ENCODE results near the gene NCAPD2. TPM values are rescaled to one million over a fixed set of nuclear protein-coding genes. Genes with fewer than 3 reads are reported as not detected.
"Not testable (repeated sequence)": the region's sequence is repeated elsewhere in the genome, so short reads cannot be mapped to it uniquely, and the experiment has no call there.

The NCAPD2 gene
- total RNA-seq, 1 experiment from 2014 or later, result 60.2 TPM

GRCh38 chr12:6497291-6497690, 3.4 kb downstream of the NCAPD2 start:
- DNase-seq (ENCODE audit: low spot score), result not testable (repeated sequence)

DNA sequence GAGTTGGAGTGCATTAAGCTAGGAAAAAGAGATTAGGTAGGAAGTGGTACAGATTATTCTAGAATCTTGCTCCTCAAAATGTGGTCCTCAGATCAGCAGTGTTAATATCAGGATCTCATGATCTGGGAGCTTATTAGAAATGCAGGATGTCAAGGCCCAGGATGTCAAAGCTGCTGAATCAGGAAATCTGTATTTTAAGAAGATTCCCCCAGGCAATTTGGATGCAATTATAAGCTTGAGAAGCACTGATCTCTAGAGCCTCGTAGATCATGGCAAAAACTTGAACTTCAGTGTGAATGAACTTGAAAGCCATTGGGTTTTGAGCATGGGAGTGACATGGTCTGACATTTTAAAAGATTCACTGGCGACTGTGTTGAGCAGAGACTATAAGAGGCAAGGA, 6.6 kb downstream of the NCAPD2 start:
- DNase-seq (ENCODE audit: low spot score), result no peak

GRCh38 chr12:6507102-6507998, 13.4 kb downstream of the NCAPD2 start:
- no peak for DNase-seq (ENCODE audit: low spot score)

DNA sequence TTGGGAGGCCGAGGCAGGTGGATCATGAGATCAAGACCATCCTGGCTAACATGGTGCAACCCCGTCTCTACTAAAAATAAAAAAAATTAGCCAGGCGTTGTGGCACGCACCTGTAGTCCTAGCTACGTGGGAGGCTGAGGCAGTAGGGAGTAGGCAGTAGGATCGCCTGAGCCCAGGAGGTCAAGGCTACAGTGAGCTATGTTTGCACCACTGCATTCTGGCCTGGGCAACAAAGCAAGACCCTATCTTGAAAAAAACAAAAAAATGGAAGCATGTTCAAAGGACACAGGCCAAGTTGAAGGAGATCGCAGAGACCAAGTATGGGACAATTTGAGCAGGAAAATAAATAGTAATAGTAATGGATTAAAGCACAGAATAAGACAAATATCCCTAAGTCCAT, 14.2 kb downstream of the NCAPD2 start:
- no peak for DNase-seq (ENCODE audit: low spot score)

DNA sequence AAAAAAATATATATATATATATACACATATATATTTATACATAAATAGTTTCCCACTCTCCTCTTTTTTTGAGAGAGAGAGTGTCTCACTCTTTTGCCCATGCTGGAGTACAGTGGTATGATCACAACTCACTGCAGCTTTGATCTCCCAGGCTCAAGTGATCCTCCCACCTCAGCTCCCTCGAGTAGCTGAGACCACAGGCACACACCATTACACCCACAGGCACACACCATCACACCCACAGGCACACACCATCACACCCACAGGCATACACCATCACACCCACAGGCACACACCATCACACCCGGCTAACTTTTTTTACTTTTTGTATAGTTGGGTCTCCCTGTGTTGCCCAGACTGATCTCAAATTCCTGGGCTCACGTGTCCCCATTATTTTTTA, 26.3 kb downstream of the NCAPD2 start:
- no peak for DNase-seq (ENCODE audit: low spot score)

GRCh38 chr12:6522193-6522592, 28.3 kb downstream of the NCAPD2 start:
- no peak for DNase-seq (ENCODE audit: low spot score)

GRCh38 chr12:6523708-6524107, 29.8 kb downstream of the NCAPD2 start:
- no peak for DNase-seq (ENCODE audit: low spot score)

GRCh38 chr12:6524648-6525047, 30.7 kb downstream of the NCAPD2 start:
- DNase-seq (ENCODE audit: low spot score), result no peak

DNA sequence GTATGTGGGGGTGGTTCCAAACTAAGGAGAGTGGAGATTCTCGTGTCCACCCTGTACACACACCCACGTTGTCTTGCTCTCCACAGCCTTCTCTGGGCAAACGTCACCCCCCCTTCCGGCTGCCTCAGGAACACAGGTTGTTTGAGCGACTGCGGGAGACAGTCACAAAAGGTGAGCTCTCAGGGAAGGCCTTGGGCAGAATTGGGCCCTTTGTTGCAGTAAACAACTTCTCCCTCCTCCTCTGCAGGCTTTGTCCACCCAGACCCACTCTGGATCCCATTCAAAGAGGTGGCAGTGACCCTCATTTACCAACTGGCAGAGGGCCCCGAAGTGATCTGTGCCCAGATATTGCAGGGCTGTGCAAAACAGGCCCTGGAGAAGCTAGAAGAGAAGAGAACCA, 32.3 kb downstream of the NCAPD2 start:
- no peak for DNase-seq (ENCODE audit: low spot score)

- DNase-seq (ENCODE audit: low spot score), result no peak
These were observed 33.0 kb downstream of the NCAPD2 start for GRCh38 chr12:6526766-6527525.

DNA sequence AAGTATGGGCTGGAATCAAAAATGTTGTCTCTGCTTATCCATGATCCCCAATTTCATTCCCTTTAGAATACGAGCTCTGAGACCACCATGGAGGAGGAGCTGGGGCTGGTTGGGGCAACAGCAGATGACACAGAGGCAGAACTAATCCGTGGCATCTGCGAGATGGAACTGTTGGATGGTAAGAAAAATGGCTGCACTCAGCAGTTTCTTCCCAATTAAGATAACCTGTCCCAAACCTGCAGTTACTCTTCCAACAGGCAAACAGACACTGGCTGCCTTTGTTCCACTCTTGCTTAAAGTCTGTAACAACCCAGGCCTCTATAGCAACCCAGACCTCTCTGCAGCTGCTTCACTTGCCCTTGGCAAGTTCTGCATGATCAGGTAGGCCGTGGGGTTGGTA, 33.8 kb downstream of the NCAPD2 start:
- DNase-seq (ENCODE audit: low spot score), result no peak

DNA sequence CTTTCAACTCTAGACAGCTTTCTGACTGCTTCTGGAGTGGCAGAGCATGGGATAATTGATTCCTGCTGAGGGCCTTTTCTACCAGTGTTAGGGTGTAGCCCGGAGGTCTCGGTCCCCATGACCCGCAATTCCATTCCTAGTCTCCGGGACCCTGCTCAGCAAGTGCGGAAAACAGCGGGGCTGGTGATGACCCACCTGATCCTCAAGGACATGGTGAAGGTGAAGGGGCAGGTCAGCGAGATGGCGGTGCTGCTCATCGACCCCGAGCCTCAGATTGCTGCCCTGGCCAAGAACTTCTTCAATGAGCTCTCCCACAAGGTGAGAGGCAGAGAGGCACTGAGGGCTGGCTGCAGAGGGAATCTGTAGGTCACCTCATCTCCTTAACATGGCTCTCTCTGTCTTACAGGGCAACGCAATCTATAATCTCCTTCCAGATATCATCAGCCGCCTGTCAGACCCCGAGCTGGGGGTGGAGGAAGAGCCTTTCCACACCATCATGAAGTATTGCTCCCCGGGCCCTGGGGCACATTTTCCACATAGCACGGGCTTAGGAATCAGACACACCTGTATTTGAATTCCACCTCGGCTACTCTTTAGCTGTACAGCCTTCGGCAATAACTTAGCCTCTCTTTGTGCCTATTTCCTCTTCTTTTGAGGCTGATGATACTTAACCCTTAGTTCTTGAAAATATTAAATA, 34.8 kb downstream of the NCAPD2 start:
- DNase-seq (ENCODE audit: low spot score), result no peak

GRCh38 chr12:6529291-6529737, 35.4 kb downstream of the NCAPD2 start:
- DNase-seq (ENCODE audit: low spot score), result no peak

GRCh38 chr12:6530576-6531260, 36.8 kb downstream of the NCAPD2 start:
- DNase-seq (ENCODE audit: low spot score), result no peak

- DNase-seq (ENCODE audit: low spot score), result peak; percentile 91
These were observed 38.4 kb downstream of the NCAPD2 start for GRCh38 chr12:6532051-6532926.

GRCh38 chr12:6532927-6533652, 39.2 kb downstream of the NCAPD2 start:
- no peak for DNase-seq (ENCODE audit: low spot score)

DNA sequence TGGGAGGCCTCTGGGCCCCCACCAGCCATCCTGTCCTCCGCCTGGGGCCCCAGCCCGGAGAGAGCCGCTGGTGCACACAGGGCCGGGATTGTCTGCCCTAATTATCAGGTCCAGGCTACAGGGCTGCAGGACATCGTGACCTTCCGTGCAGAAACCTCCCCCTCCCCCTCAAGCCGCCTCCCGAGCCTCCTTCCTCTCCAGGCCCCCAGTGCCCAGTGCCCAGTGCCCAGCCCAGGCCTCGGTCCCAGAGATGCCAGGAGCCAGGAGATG, 39.7 kb downstream of the NCAPD2 start:
- no peak for DNase-seq (ENCODE audit: low spot score)

DNA sequence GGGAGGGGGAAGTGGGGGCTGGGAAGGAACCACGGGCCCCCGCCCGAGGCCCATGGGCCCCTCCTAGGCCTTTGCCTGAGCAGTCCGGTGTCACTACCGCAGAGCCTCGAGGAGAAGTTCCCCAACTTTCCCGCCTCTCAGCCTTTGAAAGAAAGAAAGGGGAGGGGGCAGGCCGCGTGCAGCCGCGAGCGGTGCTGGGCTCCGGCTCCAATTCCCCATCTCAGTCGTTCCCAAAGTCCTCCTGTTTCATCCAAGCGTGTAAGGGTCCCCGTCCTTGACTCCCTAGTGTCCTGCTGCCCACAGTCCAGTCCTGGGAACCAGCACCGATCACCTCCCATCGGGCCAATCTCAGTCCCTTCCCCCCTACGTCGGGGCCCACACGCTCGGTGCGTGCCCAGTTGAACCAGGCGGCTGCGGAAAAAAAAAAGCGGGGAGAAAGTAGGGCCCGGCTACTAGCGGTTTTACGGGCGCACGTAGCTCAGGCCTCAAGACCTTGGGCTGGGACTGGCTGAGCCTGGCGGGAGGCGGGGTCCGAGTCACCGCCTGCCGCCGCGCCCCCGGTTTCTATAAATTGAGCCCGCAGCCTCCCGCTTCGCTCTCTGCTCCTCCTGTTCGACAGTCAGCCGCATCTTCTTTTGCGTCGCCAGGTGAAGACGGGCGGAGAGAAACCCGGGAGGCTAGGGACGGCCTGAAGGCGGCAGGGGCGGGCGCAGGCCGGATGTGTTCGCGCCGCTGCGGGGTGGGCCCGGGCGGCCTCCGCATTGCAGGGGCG, 40.2 kb downstream of the NCAPD2 start, which contains the start of gene GAPDH:
GAPDH (plus strand) TSS at position 595 of the 772 bp plus-strand sequence. CDS start 316 bp downstream, outside the sequence.
- peak; percentile 88 for DNase-seq (ENCODE audit: low spot score)

GRCh38 chr12:6534695-6534944, 40.7 kb downstream of the NCAPD2 start:
- DNase-seq (ENCODE audit: low spot score), result no peak

Measured in A172 (cell line).